Measurements from ENCODE around the gene TRIOBP.

- TF ChIP-seq CTCF (conservative IDR thresholded peaks at IDR 0.05), result no peak
- TF ChIP-seq EZH2 (IDR thresholded peaks at IDR 0.05; ENCODE audit: low read depth), result no peak
Measured at GRCh38 chr22:37675930-37676735, 20.7 kb upstream of the TRIOBP start.

All from PC-9 (cell line).